ENCODE measurements around the gene MRPL39. TPM values are rescaled to one million over a fixed set of nuclear protein-coding genes. Genes with fewer than 3 reads are reported as not detected.
"Not testable (repeated sequence)": the region's sequence is repeated elsewhere in the genome, so short reads cannot be mapped to it uniquely, and the experiment has no call there.

MRPL39 gene
- polyA plus RNA-seq, 3 donors: 5.1 to 22.3 (median 15.5) TPM

DNA sequence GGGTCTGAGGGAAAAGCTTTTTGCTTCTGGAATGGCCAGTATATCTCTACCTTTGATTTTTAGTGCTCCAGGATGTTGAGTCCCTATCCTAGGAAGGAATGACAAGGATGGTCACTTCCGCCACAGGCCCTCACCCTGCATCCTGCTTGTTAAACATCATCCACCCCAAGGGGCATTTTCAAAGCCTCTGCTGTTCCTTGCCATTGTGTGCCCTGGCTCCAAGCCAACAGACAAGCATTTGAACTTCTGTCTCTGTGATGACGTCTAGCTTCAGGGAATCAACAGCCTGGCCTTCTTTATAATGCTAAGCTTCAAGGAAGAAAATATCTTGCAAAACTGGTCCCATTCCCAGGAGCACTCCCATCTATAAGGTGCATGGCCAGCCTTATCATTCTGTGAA lies 19.5 kb upstream of the MRPL39 start:
- no peak overlapping the region for H3K9ac ChIP-seq (ENCODE audit: insufficient read depth, low read length, poor library complexity, severe bottlenecking)
- H3K79me2 ChIP-seq (ENCODE audit: insufficient read depth, low read length): no peaks in the 10 kb centered on the region
- no peaks in the 10 kb centered on the region for H3K36me3 Mint-ChIP-seq
- no peak overlapping the region for H3K4me3 Mint-ChIP-seq
- intact Hi-C loops (cut with micrococcal nuclease): no loop called here
- no peak overlapping the region for H3K27ac ChIP-seq (ENCODE audit: low read depth in 1 of 2, low read length in 2 of 2)
- no peaks in the 10 kb centered on the region for H3K36me3 ChIP-seq (replicated peaks in 1 of 2; ENCODE audit: control insufficient read depth in 1 of 2, insufficient read depth in 2 of 2, low read length in 2 of 2)
- H3K4me2 ChIP-seq (replicated peaks; ENCODE audit: extremely low read depth, low read length, poor library complexity, severe bottlenecking): no peak overlapping the region
- peaks cover 0 to 3% (median 0%) of the 10 kb centered on the region in 7 donors for H3K9me3 Mint-ChIP-seq
- TF ChIP-seq, protein P1, sequence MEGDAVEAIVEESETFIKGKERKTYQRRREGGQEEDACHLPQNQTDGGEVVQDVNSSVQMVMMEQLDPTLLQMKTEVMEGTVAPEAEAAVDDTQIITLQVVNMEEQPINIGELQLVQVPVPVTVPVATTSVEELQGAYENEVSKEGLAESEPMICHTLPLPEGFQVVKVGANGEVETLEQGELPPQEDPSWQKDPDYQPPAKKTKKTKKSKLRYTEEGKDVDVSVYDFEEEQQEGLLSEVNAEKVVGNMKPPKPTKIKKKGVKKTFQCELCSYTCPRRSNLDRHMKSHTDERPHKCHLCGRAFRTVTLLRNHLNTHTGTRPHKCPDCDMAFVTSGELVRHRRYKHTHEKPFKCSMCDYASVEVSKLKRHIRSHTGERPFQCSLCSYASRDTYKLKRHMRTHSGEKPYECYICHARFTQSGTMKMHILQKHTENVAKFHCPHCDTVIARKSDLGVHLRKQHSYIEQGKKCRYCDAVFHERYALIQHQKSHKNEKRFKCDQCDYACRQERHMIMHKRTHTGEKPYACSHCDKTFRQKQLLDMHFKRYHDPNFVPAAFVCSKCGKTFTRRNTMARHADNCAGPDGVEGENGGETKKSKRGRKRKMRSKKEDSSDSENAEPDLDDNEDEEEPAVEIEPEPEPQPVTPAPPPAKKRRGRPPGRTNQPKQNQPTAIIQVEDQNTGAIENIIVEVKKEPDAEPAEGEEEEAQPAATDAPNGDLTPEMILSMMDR (IDR thresholded peaks at IDR 0.05): no peak
- 79% methylated on average over 2 of the region's 2 CpGs for WGBS (ENCODE audit: insufficient coverage)
- no peak overlapping the region for H3K4me3 ChIP-seq (replicated peaks in 1 of 3; ENCODE audit: low read depth in 2 of 3, low read length in 3 of 3)
- no peak overlapping the region for H3K27ac Mint-ChIP-seq
- no peaks in the 10 kb centered on the region for H4K20me1 ChIP-seq (ENCODE audit: insufficient read depth, low read length)
- H3K9me3 ChIP-seq (replicated peaks in 1 of 2; ENCODE audit: control insufficient read depth in 1 of 2, insufficient read depth in 1 of 2, low read length in 2 of 2): no peaks in the 10 kb centered on the region
- no peaks in the 10 kb centered on the region for H3K4me1 Mint-ChIP-seq
- no peaks in the 10 kb centered on the region for H3K27me3 ChIP-seq (ENCODE audit: control insufficient read depth in 2 of 2, insufficient read depth in 2 of 2, low read length in 2 of 2)
- H3K4me1 ChIP-seq (ENCODE audit: control insufficient read depth in 1 of 2, insufficient read depth in 2 of 2, low read length in 2 of 2): no peaks in the 10 kb centered on the region
- no peak for DNase-seq
- H2AFZ ChIP-seq (ENCODE audit: insufficient read depth, low read depth, low read length, poor library complexity, severe bottlenecking): no peak overlapping the region
- H3K27me3 Mint-ChIP-seq (ENCODE audit: low read depth in 3 of 3): no peaks in the 10 kb centered on the region

DNA sequence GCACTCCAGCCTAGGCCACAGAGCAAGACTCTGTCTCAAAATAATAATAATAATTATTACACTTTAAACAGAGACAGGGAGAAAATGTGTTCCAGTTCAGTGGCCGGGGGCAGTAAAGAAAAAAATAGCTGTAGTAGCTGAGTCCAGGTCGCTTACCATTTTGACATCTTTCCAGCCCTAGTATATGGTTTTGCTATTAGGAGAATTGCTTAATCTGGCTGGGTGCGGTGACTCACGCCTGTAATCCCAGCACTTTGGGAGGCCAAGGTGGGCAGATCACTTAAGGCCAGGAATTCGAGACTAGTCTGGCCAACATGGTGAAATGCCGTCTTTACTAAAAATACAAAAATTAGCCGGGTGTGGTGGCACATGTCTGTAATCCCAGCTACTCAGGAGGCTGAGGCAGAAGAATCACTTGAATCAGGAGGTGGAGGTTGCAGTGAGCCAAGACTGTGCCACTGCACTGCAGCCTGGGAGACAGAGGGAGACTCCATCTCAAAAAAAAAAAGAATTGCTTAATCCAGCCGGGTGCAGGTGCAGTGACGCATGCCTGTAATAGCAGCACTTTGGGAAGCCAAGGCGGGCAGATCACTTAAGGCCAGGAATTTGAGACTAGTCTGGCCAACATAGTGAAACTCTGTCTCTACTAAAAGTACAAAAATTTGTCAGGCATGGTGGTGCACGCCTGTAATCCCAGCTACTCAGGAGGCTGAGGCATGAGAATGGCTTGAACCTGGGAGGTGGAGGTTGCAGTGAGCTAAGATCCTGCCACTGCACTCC lies 18.7 kb upstream of the MRPL39 start:
- H3K4me1 ChIP-seq (ENCODE audit: control insufficient read depth in 1 of 2, insufficient read depth in 2 of 2, low read length in 2 of 2); DNase-seq; H3K4me1 Mint-ChIP-seq; H3K9ac ChIP-seq (ENCODE audit: insufficient read depth, low read length, poor library complexity, severe bottlenecking); H3K4me3 Mint-ChIP-seq; H3K27me3 ChIP-seq (ENCODE audit: control insufficient read depth in 2 of 2, insufficient read depth in 2 of 2, low read length in 2 of 2); H3K4me2 ChIP-seq (replicated peaks; ENCODE audit: extremely low read depth, low read length, poor library complexity, severe bottlenecking); H2AFZ ChIP-seq (ENCODE audit: insufficient read depth, low read depth, low read length, poor library complexity, severe bottlenecking); H3K36me3 ChIP-seq (replicated peaks in 1 of 2; ENCODE audit: control insufficient read depth in 1 of 2, insufficient read depth in 2 of 2, low read length in 2 of 2); H3K27ac Mint-ChIP-seq; H3K9me3 Mint-ChIP-seq; H3K36me3 Mint-ChIP-seq; H3K9me3 ChIP-seq (replicated peaks in 1 of 2; ENCODE audit: control insufficient read depth in 1 of 2, insufficient read depth in 1 of 2, low read length in 2 of 2); H3K27ac ChIP-seq (ENCODE audit: low read depth in 1 of 2, low read length in 2 of 2); H4K20me1 ChIP-seq (ENCODE audit: insufficient read depth, low read length); H3K79me2 ChIP-seq (ENCODE audit: insufficient read depth, low read length); intact Hi-C loops (cut with micrococcal nuclease); H3K4me3 ChIP-seq (replicated peaks in 1 of 3; ENCODE audit: low read depth in 2 of 3, low read length in 3 of 3); H3K27me3 Mint-ChIP-seq (ENCODE audit: low read depth in 3 of 3): not testable (repeated sequence)
- 96% methylated on average over 6 of the region's 11 CpGs for WGBS (ENCODE audit: insufficient coverage)
